Mucosa of rectum (tissue), 2 donors: ENCODE data around the gene DEK.

ENCODE experiments used
- H3K27ac ChIP-seq, 2 donors: one replicate each; pipeline ENCODE4 v1.7.0; 2013; ENCODE audit warnings: inconsistent platforms in 2 of 2, low read depth in 2 of 2, low read length in 2 of 2
- H3K27me3 ChIP-seq, 2 donors: one replicate each; pipeline ENCODE4 v1.7.0; 2013; ENCODE audit warnings: low read length in 2 of 2; ENCODE audit not compliant: control insufficient read depth in 2 of 2, insufficient read depth in 2 of 2
- H3K36me3 ChIP-seq, 2 donors: one replicate each; pipeline ENCODE4 v1.7.0; 2013; ENCODE audit warnings: low read length in 2 of 2; ENCODE audit not compliant: control insufficient read depth in 2 of 2, insufficient read depth in 2 of 2
- H3K4me1 ChIP-seq, 2 donors: one replicate each; pipeline ENCODE4 v1.7.0; 2013; ENCODE audit warnings: low read length in 2 of 2, mild to moderate bottlenecking in 1 of 2; ENCODE audit not compliant: control insufficient read depth in 2 of 2, insufficient read depth in 2 of 2
- H3K4me3 ChIP-seq, 2 donors: one replicate each; pipeline ENCODE4 v1.7.0; 2013; ENCODE audit warnings: low read length in 2 of 2
- H3K9ac ChIP-seq, 2 donors: one replicate each; pipeline ENCODE4 v1.7.0; 2013; ENCODE audit warnings: low read length in 2 of 2, low read depth in 1 of 2, mild to moderate bottlenecking in 1 of 2
- H3K9me3 ChIP-seq, 2 donors: one replicate each; pipeline ENCODE4 v1.7.0; 2013; ENCODE audit warnings: low read length in 2 of 2; ENCODE audit not compliant: control insufficient read depth in 2 of 2
- donor health status: healthy.
- donor health status: Normal muscosa, but diverticular disease.

Gene DEK

GRCh38 chr6:18284261-18284660, 19.9 kb upstream of the DEK start:
- no peaks in the 10 kb centered on the region for H3K4me1 ChIP-seq
- no peaks in the 10 kb centered on the region for H3K9me3 ChIP-seq
- H3K27ac ChIP-seq = no peak overlapping the region
- H3K9ac ChIP-seq = no peak overlapping the region
- no peak overlapping the region for H3K4me3 ChIP-seq
- H3K36me3 ChIP-seq = no peaks in the 10 kb centered on the region
- no peaks in the 10 kb centered on the region for H3K27me3 ChIP-seq

GRCh38 chr6:18281564-18281963, 17.2 kb upstream of the DEK start:
- no peaks in the 10 kb centered on the region for H3K9me3 ChIP-seq
- H3K36me3 ChIP-seq = no peaks in the 10 kb centered on the region
- no peak overlapping the region for H3K4me3 ChIP-seq
- H3K27me3 ChIP-seq = peaks cover 8 to 18% of the 10 kb centered on the region in 2 donors
- no peak overlapping the region for H3K9ac ChIP-seq
- no peaks in the 10 kb centered on the region for H3K4me1 ChIP-seq
- no peak overlapping the region for H3K27ac ChIP-seq

GRCh38 chr6:18280084-18280483, 15.8 kb upstream of the DEK start:
- Histone ChIP-seq H3K9me3 (no peaks in the 10 kb centered on the region), H3K9ac (no peak overlapping the region), H3K27me3 (peaks cover 8 to 20% of the 10 kb centered on the region in 2 donors), H3K27ac (no peak overlapping the region), H3K4me1 (no peaks in the 10 kb centered on the region), H3K4me3 (no peak overlapping the region), H3K36me3 (no peaks in the 10 kb centered on the region)

DNA sequence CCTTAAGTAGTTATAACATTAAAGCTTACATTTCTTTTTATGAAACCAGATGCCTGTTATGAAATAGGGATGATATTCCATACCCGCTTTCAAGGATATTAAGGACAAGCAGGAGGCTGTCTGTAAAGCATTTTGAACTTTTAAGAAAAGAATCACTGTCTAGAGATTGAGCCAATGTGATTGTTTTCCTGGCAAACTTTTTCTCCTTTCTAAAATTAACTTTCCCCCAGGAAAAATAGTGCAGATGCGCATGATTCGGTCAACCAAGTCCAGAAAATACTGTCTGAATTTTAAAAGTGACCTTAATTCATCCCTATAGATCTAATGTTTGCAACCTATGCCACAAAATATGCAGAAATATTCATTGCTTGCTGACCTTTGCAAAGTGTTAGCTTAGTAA, 15.1 kb upstream of the DEK start:
- Histone ChIP-seq H3K4me3 (no peak overlapping the region), H3K27me3 (peaks cover 8 to 20% of the 10 kb centered on the region in 2 donors), H3K9ac (no peak overlapping the region), H3K9me3 (no peaks in the 10 kb centered on the region), H3K27ac (no peak overlapping the region), H3K36me3 (no peaks in the 10 kb centered on the region), H3K4me1 (no peaks in the 10 kb centered on the region)

DNA sequence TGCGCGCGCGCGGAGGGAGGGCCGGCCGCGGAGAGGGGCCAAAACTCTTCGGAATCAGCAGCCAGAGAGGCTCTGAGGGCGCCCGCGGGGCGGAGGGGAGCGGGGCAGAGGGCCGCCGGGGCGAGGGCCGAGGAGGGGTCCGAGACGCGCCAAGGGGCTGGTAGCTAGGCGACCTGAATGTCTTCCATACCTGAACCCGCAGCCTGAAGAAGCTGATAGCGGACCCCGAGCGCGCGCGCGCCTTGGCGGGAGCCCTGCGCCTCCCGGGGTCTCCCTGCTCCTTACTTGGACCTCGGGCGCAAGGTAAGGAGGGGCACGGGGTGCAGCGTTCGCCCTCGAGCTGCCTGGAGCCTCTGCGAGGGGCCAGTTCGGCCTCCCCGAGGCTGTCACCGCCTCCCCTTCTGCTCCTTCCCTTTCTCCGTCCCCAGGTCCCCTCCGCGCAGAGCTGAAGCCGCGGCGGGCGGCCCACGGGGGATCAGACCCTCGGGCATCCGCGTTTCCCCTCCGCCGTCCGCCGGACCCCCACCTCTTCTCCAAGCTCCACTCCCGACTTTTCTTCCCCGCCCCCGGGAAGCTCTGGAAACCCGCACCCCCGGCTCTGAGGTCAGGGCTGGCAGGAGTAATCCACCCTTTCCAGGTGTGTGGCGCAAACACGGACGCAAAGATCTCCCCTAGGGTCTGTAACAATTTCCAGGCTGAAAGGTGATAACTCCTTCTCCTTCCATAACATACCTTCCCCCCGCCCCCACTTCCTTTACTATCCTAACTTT, 13.1 kb upstream of the DEK start:
- H3K27ac ChIP-seq = no peak overlapping the region
- H3K36me3 ChIP-seq = no peaks in the 10 kb centered on the region
- peaks cover 4 to 5% of the 10 kb centered on the region in 2 donors for H3K4me1 ChIP-seq
- peak overlapping the region; percentile 41 to 54 for H3K4me3 ChIP-seq
- H3K9me3 ChIP-seq = no peaks in the 10 kb centered on the region
- H3K9ac ChIP-seq = no peak overlapping the region
- peaks cover 8 to 20% of the 10 kb centered on the region in 2 donors for H3K27me3 ChIP-seq

DNA sequence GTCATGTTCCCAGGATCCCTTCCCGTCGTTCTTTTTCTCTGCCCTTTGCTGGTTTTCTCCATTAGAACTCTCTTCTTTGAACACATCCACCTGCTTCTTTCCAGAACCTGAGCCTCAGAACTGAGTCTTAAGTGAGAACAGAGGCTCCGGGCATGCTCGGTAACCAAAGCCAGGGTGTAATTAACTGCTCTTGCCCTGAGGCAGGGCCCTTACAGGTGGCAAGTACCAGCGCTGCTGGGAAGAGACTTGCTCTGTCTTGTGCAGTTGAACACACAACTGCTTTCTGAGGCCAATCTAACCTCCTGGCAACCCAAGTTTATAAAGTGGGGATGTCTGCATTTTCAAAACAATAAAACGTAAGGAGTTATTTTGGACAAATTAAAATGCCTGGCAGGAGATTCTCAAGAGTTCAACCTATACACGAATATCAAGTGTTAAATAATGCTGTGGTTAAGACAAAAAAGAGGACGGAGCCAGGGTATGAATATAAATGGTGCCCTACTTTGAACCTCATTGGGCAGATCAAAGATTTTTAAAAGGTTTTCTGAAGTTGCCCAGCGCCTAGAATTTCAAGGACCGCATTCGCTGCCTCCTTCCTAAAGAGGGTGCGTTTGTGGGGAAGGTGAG, 12.4 kb upstream of the DEK start:
- peaks cover 4 to 6% of the 10 kb centered on the region in 2 donors for H3K4me1 ChIP-seq
- peaks cover 8 to 20% of the 10 kb centered on the region in 2 donors for H3K27me3 ChIP-seq
- no peak overlapping the region for H3K9ac ChIP-seq
- no peaks in the 10 kb centered on the region for H3K36me3 ChIP-seq
- no peaks in the 10 kb centered on the region for H3K9me3 ChIP-seq
- H3K27ac ChIP-seq = no peak overlapping the region
- no peak overlapping the region for H3K4me3 ChIP-seq

DNA sequence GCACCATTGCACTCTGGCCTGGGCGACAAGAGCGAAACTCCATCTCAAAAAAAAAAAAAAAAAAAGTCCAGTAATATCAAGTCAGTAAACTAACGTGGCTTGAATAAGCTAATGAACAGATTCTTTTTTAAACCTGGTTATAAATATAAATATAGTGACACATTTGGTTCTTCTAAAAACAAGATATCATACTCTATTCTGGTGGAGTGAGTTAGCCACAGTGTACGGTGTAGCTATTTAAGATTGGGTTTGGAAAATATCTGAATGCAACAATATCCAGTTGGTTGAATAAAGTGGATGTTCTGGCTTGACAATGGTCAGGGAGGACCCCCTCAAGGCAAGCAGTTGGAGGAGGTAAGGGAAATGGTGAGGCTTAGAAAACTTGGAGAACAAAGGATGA, 5.9 kb upstream of the DEK start:
- no peak overlapping the region for H3K4me3 ChIP-seq
- H3K36me3 ChIP-seq = no peaks in the 10 kb centered on the region
- H3K4me1 ChIP-seq = peaks cover 4 to 6% of the 10 kb centered on the region in 2 donors
- no peaks in the 10 kb centered on the region for H3K9me3 ChIP-seq
- H3K27ac ChIP-seq = no peak overlapping the region
- H3K9ac ChIP-seq = no peak overlapping the region
- H3K27me3 ChIP-seq = no peaks in the 10 kb centered on the region

GRCh38 chr6:18269717-18270116, 5.4 kb upstream of the DEK start:
- H3K4me3 ChIP-seq = no peak overlapping the region
- peaks cover 4 to 10% of the 10 kb centered on the region in 2 donors for H3K4me1 ChIP-seq
- H3K27ac ChIP-seq = no peak overlapping the region
- no peaks in the 10 kb centered on the region for H3K27me3 ChIP-seq
- H3K36me3 ChIP-seq = no peaks in the 10 kb centered on the region
- no peak overlapping the region for H3K9ac ChIP-seq
- H3K9me3 ChIP-seq = no peaks in the 10 kb centered on the region

DNA sequence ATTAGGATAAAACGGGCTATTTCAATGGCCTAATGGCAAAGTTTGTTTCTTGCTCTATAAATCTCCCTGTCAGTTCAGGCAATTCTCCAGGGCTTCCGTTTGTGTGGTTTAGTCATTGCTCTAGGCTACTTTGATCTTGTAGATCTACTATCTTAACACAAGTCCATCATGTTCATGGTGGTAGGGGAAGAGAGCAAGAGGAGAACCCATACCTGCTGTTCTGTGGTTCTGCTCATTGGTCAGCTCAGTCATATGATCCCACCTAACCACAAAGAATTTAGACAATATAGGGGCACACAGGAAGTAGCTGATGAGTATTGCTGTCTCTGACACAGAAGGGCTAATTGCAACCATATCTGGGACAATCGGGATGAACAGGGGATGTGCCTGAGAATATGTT, 4.9 kb upstream of the DEK start:
- Histone ChIP-seq H3K4me1 (peaks cover 4 to 10% of the 10 kb centered on the region in 2 donors), H3K9me3 (no peaks in the 10 kb centered on the region), H3K9ac (no peak overlapping the region), H3K27ac (no peak overlapping the region), H3K36me3 (no peaks in the 10 kb centered on the region), H3K4me3 (no peak overlapping the region), H3K27me3 (no peaks in the 10 kb centered on the region)

GRCh38 chr6:18268066-18268465, 3.7 kb upstream of the DEK start:
- Histone ChIP-seq H3K9me3 (no peaks in the 10 kb centered on the region), H3K9ac (no peak overlapping the region), H3K27me3 (no peaks in the 10 kb centered on the region), H3K4me1 (peaks cover 4 to 10% of the 10 kb centered on the region in 2 donors), H3K36me3 (no peaks in the 10 kb centered on the region), H3K4me3 (no peak overlapping the region), H3K27ac (no peak overlapping the region)
